ENCODE data around the gene RMDN2. TPM values are rescaled to one million over a fixed set of nuclear protein-coding genes. Genes with fewer than 3 reads are reported as not detected.
A peak's percentile ranks its signal among the peaks of the same experiment; 100 is the strongest.
"Not testable (repeated sequence)": the region's sequence is repeated elsewhere in the genome, so short reads cannot be mapped to it uniquely, and the experiment has no call there.

Gene RMDN2
- polyA plus RNA-seq, 2 of the 4 experiments (the other 2 are of a cell fraction) = 4.6 to 6.9 TPM

DNA sequence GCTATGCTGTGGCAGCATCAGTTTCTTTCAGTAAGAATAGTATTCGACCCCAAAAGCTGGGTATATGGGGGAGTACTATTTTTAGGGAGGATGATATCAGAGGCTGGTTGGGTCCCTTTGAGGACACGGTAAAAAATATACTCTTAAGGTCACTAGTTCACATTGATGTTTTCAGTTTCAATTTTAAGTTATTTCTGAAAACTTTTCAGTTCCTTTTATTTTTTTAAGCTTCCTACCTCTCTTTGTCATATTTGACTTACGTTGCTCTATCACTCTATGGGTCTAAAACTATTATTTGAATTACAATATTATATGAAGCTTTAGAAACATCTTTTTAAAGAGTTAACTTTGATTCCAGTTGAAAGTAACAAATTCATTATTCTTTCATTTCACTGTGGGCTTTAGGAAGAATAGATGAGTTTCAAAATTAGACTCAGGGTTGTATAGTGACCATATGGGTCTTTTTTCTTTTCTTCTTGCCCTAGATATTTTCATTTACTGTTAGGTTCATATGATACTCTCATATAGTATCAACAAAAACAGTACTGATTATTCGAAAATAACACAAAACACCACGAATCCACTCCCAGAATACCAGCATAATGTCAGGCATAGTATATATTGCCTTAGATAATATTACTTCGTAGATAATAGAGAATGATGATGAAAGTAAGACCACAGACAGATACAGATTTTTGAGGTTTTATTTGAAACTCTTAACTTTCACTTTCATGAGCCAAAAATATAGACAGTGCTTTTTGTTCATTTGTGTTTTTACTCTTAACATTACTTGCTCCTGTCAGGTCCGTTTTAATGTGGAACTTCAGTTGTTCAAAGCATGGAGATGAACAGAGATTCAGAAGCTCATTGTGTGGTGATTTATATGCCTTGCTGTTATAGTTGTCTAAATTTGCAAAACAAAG is 9.8 kb downstream of the RMDN2 start:
- 37% methylated on average over 7 of the region's 7 CpGs for WGBS (ENCODE audit: missing lambda C conversion rate)
- ChIA-PET CTCF (no interaction called here), POLR2A (interaction anchor here (1.6 kb wide), 1 partner anchor 10 kb away, joined by 5 read pairs; the partner anchor contains the start of gene RMDN2)
- TF ChIP-seq, protein P1, sequence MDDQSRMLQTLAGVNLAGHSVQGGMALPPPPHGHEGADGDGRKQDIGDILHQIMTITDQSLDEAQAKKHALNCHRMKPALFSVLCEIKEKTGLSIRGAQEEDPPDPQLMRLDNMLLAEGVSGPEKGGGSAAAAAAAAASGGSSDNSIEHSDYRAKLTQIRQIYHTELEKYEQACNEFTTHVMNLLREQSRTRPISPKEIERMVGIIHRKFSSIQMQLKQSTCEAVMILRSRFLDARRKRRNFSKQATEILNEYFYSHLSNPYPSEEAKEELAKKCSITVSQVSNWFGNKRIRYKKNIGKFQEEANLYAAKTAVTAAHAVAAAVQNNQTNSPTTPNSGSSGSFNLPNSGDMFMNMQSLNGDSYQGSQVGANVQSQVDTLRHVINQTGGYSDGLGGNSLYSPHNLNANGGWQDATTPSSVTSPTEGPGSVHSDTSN (IDR thresholded peaks at IDR 0.05) = no peak
- TF ChIP-seq, protein P2, sequence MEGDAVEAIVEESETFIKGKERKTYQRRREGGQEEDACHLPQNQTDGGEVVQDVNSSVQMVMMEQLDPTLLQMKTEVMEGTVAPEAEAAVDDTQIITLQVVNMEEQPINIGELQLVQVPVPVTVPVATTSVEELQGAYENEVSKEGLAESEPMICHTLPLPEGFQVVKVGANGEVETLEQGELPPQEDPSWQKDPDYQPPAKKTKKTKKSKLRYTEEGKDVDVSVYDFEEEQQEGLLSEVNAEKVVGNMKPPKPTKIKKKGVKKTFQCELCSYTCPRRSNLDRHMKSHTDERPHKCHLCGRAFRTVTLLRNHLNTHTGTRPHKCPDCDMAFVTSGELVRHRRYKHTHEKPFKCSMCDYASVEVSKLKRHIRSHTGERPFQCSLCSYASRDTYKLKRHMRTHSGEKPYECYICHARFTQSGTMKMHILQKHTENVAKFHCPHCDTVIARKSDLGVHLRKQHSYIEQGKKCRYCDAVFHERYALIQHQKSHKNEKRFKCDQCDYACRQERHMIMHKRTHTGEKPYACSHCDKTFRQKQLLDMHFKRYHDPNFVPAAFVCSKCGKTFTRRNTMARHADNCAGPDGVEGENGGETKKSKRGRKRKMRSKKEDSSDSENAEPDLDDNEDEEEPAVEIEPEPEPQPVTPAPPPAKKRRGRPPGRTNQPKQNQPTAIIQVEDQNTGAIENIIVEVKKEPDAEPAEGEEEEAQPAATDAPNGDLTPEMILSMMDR (IDR thresholded peaks at IDR 0.05) = no peak
- TF ChIP-seq FOSB (CRISPR knock-in tag; IDR thresholded peaks at IDR 0.05) (no peak), ZFP36 (IDR thresholded peaks at IDR 0.05; ENCODE audit: borderline replicate concordance, partially characterized antibody) (no peak), CEBPB (IDR thresholded peaks at IDR 0.05) (no peak), HOXA7 (CRISPR knock-in tag; IDR thresholded peaks at IDR 0.05) (no peak)
- TF ChIP-seq, protein P3, sequence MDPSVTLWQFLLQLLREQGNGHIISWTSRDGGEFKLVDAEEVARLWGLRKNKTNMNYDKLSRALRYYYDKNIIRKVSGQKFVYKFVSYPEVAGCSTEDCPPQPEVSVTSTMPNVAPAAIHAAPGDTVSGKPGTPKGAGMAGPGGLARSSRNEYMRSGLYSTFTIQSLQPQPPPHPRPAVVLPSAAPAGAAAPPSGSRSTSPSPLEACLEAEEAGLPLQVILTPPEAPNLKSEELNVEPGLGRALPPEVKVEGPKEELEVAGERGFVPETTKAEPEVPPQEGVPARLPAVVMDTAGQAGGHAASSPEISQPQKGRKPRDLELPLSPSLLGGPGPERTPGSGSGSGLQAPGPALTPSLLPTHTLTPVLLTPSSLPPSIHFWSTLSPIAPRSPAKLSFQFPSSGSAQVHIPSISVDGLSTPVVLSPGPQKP (IDR thresholded peaks at IDR 0.05; ENCODE audit: low read depth, low read length) = no peak
- TF ChIP-seq, protein P4, sequence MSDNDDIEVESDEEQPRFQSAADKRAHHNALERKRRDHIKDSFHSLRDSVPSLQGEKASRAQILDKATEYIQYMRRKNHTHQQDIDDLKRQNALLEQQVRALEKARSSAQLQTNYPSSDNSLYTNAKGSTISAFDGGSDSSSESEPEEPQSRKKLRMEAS (IDR thresholded peaks at IDR 0.05) = no peak
- no peaks in the 10 kb centered on the region for H3K4me1 ChIP-seq
- FAIRE-seq = no peak
- ATAC-seq = no peak
- H3K9me3 ChIP-seq = no peaks in the 10 kb centered on the region
- peak overlapping the region; percentile 53 for H3K4me2 ChIP-seq
- H3K4me3 ChIP-seq = no peak overlapping the region
- DNase-seq (ENCODE audit: low read depth in 1 of 2, low spot score in 1 of 2) = no peak
- H3K27ac ChIP-seq = no peak overlapping the region

DNA sequence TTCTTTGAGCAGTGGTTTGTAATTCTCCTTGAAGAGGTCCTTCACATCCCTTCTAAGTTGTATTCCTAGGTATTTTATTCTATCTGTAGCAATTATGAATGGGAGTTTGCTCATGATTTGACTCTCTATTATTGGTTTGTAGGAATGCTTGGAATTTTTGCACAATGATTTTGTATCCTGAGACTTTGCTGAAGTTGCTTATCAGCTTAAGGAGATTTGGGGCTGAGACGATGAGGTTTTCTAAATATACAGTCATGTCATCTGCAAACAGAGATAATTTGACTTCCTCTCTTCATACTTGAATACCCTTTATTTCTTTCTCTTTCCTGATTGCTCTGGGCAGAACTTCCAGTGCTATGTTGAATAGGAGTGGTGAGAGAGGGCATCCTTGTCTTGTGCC is 12.5 kb downstream of the RMDN2 start:
- not testable (repeated sequence) for H3K4me1 ChIP-seq; DNase-seq (ENCODE audit: low read depth in 1 of 2, low spot score in 1 of 2); H3K4me3 ChIP-seq; FAIRE-seq; ATAC-seq; H3K4me2 ChIP-seq; H3K27ac ChIP-seq
- POLR2A ChIA-PET = interaction anchor here (1.1 kb wide), 1 partner anchor 13 kb away, joined by 3 read pairs; the partner anchor contains the start of gene RMDN2
- WGBS (ENCODE audit: missing lambda C conversion rate) = 76% methylated on average over 1 of the region's 1 CpG
- CTCF ChIA-PET = interaction anchor here (1.3 kb wide), 1 partner anchor 11 kb away, joined by 5 read pairs; no protein-coding TSS in a partner anchor
- H3K9me3 ChIP-seq = peaks cover 11% of the 10 kb centered on the region; the same call in 2 of the 3 replicates

DNA sequence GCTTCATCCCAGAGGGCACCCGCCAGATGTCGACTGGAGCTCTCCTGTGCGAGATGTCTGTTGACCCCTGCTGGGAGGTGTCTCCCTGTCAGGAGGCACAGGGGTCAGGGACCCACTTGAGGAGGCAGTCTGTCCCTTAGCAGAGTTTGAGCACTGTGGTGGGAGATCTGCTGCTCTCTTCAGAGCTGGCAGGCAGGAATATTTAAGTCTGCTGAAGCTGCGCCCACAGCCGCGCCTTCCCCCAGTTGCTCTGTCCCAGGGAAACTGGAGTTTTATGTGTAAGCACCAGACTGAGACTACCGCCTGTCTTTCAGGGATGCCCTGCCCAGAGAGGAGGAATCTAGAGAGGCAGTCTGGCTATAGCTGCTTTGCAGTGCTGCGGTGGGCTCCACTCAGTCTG is 16.2 kb downstream of the RMDN2 start:
- H3K4me3 ChIP-seq; ATAC-seq; POLR2A ChIA-PET; H3K27ac ChIP-seq; H3K4me1 ChIP-seq; DNase-seq (ENCODE audit: low read depth in 1 of 2, low spot score in 1 of 2); H3K4me2 ChIP-seq; FAIRE-seq: not testable (repeated sequence)
- peaks cover 11% of the 10 kb centered on the region; the same call in 2 of the 3 replicates for H3K9me3 ChIP-seq
- 81% methylated on average over 6 of the region's 8 CpGs for WGBS (ENCODE audit: missing lambda C conversion rate)
- CTCF ChIA-PET = interaction anchor here (0.7 to 2.2 kb wide), 4 partner anchors 41 to 333 kb away, joined by 3 to 9 read pairs (median 4); no protein-coding TSS in a partner anchor

DNA sequence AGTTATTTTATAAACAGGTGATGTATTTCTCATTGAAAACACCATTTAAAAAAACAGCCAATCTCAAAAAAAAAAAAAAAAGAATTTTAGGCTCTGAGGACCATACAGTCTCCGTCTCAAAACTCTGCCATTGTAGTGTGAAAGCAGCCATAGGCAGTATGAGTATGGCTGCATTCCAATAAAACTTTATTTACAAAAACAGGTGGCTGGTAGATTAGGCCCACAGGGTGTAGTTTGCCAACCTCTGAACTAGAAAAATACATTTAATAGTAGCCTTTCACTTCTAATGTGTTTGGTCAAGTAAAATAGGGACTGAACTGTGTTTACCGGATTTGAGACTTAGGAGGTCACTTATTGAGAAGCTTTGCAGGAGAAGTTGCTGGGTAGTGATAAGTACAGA is 19.2 kb downstream of the RMDN2 start:
- CTCF ChIA-PET = interaction anchor here (1.2 kb wide), 1 partner anchor 21 kb away, joined by 3 read pairs; no protein-coding TSS in a partner anchor
- WGBS (ENCODE audit: missing lambda C conversion rate) = 80% methylated on average over 2 of the region's 2 CpGs
- ATAC-seq = no peak
- FAIRE-seq = no peak
- H3K4me1 ChIP-seq = no peaks in the 10 kb centered on the region
- no peak for TF ChIP-seq NFE2L2 (conservative IDR thresholded peaks at IDR 0.05; ENCODE audit: low read length)
- no peak for TF ChIP-seq FOSB (CRISPR knock-in tag; IDR thresholded peaks at IDR 0.05)
- no peak for TF ChIP-seq MAFK (IDR thresholded peaks at IDR 0.05; ENCODE audit: partially characterized antibody)
- TF ChIP-seq HOXB5 (CRISPR knock-in tag; IDR thresholded peaks at IDR 0.05) = no peak
- TF ChIP-seq, protein P5, sequence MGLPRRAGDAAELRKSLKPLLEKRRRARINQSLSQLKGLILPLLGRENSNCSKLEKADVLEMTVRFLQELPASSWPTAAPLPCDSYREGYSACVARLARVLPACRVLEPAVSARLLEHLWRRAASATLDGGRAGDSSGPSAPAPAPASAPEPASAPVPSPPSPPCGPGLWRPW (IDR thresholded peaks at IDR 0.05) = no peak
- TF ChIP-seq, protein P1 (IDR thresholded peaks at IDR 0.05) = no peak
- peaks cover 11% of the 10 kb centered on the region; the same call in 2 of the 3 replicates for H3K9me3 ChIP-seq
- H3K4me2 ChIP-seq = no peak overlapping the region
- no peak overlapping the region for H3K4me3 ChIP-seq
- POLR2A ChIA-PET = no interaction called here
- H3K27ac ChIP-seq = no peak overlapping the region
- no peak for DNase-seq (ENCODE audit: low read depth in 1 of 2, low spot score in 1 of 2)
